Measurements from ENCODE around the gene NHSL2.

The NHSL2 gene

DNA sequence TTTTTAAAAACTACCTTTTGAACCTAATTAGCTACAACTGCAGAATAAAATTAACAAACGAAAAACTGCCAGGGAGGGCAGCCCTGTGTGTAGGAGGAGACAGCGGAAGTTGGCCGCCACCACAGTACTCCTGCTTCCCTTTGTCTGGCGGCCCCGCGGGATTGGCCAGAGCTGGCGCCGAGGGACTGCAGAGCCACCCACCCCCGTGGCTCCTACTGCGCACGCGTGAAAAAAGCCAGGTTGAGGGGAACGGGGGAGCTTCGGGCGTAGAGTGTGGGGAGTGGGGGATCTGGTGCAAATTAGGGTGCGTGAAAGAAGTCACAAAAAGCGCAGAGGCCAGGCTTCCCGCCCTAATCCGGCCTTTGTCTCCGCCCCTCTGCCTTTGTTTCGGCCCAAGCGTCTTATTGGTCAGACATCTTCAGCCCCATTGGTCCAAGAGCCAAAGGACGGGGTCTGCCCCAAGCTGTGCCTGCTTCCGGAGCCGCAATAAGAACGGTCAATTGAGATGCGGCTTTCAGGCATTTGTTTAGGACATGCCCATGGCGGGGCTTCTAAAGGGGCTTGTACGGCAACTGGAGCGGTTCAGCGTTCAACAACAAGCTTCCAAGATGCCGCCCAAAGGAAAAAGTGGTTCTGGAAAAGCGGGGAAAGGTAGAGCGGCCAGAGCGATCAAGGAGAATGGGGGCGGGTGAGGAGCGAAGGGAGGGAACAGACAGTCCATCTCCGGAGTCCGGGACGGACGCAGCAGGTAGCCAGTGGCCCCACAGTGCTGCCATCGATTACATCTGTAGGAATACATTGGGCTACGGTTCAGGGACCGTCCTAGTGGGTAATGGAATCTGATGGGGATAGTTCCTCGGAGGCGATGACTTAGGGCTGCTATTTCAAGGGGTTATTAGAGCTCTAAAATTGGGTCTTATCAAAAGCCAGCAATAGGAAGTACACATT, 270.8 kb downstream of the NHSL2 start, which contains the start of gene PIN4:
PIN4 (plus strand) TSS at position 580 of the 948 bp plus-strand sequence; CDS start at position 609, 29 bp downstream.
- peak within 1 kb of the TSS; percentile 92 for H3K27ac ChIP-seq
- DNase-seq (ENCODE audit: low spot score), result peak; percentile 80
- POLR2A ChIA-PET (ENCODE audit: low non-redundant PET), result interaction anchor here (0.6 kb wide), 1 partner anchor 9 kb away, joined by 4 read pairs; no protein-coding TSS in a partner anchor
- TF ChIP-seq, protein P1, sequence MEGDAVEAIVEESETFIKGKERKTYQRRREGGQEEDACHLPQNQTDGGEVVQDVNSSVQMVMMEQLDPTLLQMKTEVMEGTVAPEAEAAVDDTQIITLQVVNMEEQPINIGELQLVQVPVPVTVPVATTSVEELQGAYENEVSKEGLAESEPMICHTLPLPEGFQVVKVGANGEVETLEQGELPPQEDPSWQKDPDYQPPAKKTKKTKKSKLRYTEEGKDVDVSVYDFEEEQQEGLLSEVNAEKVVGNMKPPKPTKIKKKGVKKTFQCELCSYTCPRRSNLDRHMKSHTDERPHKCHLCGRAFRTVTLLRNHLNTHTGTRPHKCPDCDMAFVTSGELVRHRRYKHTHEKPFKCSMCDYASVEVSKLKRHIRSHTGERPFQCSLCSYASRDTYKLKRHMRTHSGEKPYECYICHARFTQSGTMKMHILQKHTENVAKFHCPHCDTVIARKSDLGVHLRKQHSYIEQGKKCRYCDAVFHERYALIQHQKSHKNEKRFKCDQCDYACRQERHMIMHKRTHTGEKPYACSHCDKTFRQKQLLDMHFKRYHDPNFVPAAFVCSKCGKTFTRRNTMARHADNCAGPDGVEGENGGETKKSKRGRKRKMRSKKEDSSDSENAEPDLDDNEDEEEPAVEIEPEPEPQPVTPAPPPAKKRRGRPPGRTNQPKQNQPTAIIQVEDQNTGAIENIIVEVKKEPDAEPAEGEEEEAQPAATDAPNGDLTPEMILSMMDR (conservative IDR thresholded peaks at IDR 0.05; ENCODE audit: low read depth), result no peak
- CTCF ChIA-PET, result no interaction called here

DNA sequence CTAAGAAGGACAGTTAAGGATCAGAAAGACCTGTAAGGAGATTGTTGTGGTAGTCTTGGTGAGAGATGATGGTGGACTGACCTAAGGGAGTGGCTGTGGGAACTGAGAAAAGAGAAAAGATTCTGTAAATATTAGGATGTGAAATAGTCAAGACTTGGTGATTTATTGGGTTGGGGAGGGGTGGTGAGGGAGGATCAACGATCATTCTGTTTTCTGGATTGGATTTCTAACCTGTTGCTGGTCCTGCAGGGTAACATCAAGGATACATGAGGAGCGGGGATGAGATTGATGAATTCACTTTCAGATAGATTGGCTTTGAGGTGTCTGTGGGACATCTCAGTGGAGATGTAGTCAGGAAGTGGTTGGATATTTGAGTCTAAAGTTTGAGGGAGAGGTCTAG, 272.3 kb downstream of the NHSL2 start:
- ChIA-PET CTCF (no interaction called here), POLR2A (ENCODE audit: low non-redundant PET) (no interaction called here)
- no peak for DNase-seq (ENCODE audit: low spot score)
- no peak overlapping the region for H3K27ac ChIP-seq
- TF ChIP-seq, protein P1 (conservative IDR thresholded peaks at IDR 0.05; ENCODE audit: low read depth), result no peak

DNA sequence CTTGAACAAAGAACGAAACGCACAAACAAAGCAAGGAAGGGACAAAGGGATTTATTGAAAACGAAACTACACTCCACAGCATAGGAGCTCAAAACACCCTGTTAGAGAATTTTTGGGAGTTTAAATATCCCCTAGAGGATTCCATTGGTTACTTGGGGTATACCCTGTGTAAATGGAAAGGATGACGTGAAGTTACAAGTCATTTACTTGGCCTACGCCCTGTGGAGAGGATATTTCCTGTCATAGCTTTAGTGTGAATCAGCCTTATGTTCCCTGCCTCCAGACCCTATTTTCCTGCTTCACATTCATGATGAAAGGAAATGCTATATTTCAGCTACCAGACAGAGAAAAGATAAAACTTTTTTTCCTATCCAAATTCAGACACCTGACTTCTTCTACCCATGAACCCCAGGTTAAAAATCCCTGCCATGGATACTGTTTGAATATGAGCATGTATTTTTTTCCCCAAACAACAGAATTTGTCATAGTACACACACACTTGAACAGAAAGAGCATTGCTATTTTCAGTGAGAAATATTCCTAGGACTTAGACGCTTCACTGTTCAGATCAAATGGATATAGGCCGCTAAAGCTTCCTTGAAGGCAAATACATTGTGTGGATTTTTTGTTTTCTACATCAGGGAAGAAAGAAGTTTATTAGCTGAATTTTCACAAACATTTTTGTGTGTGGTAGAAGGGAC, 291.3 kb downstream of the NHSL2 start:
- DNase-seq (ENCODE audit: low spot score), result peak; percentile 21
- CTCF ChIA-PET, result interaction anchor here (0.6 kb wide), 1 partner anchor 263 kb away, joined by 5 read pairs; no protein-coding TSS in a partner anchor
- POLR2A ChIA-PET (ENCODE audit: low non-redundant PET), result no interaction called here
- no peak overlapping the region for H3K27ac ChIP-seq
- TF ChIP-seq, protein P1 (conservative IDR thresholded peaks at IDR 0.05; ENCODE audit: low read depth), result no peak

Data from RWPE1 (cell line).